ENCODE data around the gene STIL. TPM values are rescaled to one million over a fixed set of nuclear protein-coding genes. Genes with fewer than 3 reads are reported as not detected.

The STIL gene
- total RNA-seq, 2 experiments from 2014 or later = 44.0 to 51.3 TPM

GRCh38 chr1:47252369-47252768 is 61.6 kb downstream of the STIL start:
- Mint-ChIP-seq H3K36me3 (ENCODE audit: low read depth) (peaks cover 40% of the 10 kb centered on the region), H3K4me3 (no peak overlapping the region), H3K27ac (no peak overlapping the region), H3K27me3 (no peaks in the 10 kb centered on the region), H3K4me1 (no peaks in the 10 kb centered on the region), H3K9me3 (no peaks in the 10 kb centered on the region)
- POLR2A ChIA-PET = no interaction called here
- CTCF ChIA-PET = no interaction called here
- DNase-seq = no peak

- H3K27ac Mint-ChIP-seq = no peak overlapping the region
- no peaks in the 10 kb centered on the region for H3K9me3 Mint-ChIP-seq
- H3K4me1 Mint-ChIP-seq = no peaks in the 10 kb centered on the region
- peaks cover 23% of the 10 kb centered on the region for H3K36me3 Mint-ChIP-seq (ENCODE audit: low read depth)
- no peak for DNase-seq
- POLR2A ChIA-PET = no interaction called here
- H3K27me3 Mint-ChIP-seq = peaks cover 4% of the 10 kb centered on the region
- no peak overlapping the region for H3K4me3 Mint-ChIP-seq
- CTCF ChIA-PET = no interaction called here
These were observed 64.2 kb downstream of the STIL start for GRCh38 chr1:47249755-47250154.

- ChIA-PET CTCF (interaction anchor here (1.2 to 1.4 kb wide), 2 partner anchors 19 to 65 kb away, joined by 3 to 4 read pairs; no protein-coding TSS in a partner anchor), POLR2A (no interaction called here)
- H3K9me3 Mint-ChIP-seq = no peaks in the 10 kb centered on the region
These were observed 69.5 kb downstream of the STIL start for GRCh38 chr1:47244339-47244862.

GRCh38 chr1:47243910-47244309 is 70.0 kb downstream of the STIL start:
- POLR2A ChIA-PET = no interaction called here
- CTCF ChIA-PET = interaction anchor here (1.2 to 1.4 kb wide), 2 partner anchors 19 to 65 kb away, joined by 3 to 4 read pairs; no protein-coding TSS in a partner anchor
- H3K27me3 Mint-ChIP-seq = peaks cover 26% of the 10 kb centered on the region
- H3K4me1 Mint-ChIP-seq = peaks cover 9% of the 10 kb centered on the region
- no peaks in the 10 kb centered on the region for H3K9me3 Mint-ChIP-seq
- peaks cover 2% of the 10 kb centered on the region for H3K36me3 Mint-ChIP-seq (ENCODE audit: low read depth)
- no peak overlapping the region for H3K4me3 Mint-ChIP-seq
- no peak for DNase-seq
- no peak overlapping the region for H3K27ac Mint-ChIP-seq

More at GRCh38 chr1:47244339-47244862, 69.5 kb downstream of the STIL start:
- Mint-ChIP-seq H3K4me1 (peaks cover 4% of the 10 kb centered on the region), H3K36me3 (ENCODE audit: low read depth) (peaks cover 4% of the 10 kb centered on the region), H3K27me3 (peaks cover 23% of the 10 kb centered on the region), H3K27ac (no peak overlapping the region), H3K4me3 (no peak overlapping the region)
- no peak for DNase-seq

GRCh38 chr1:47241114-47242113 is 72.5 kb downstream of the STIL start:
- ChIA-PET CTCF (interaction anchor here (2.2 kb wide), 1 partner anchor 21 kb away, joined by 9 read pairs; no protein-coding TSS in a partner anchor), POLR2A (no interaction called here)
- H3K27ac Mint-ChIP-seq = no peak overlapping the region
- peaks cover 16% of the 10 kb centered on the region for H3K4me1 Mint-ChIP-seq
- no peak for DNase-seq
- H3K27me3 Mint-ChIP-seq = peaks cover 37% of the 10 kb centered on the region
- no peaks in the 10 kb centered on the region for H3K9me3 Mint-ChIP-seq
- no peaks in the 10 kb centered on the region for H3K36me3 Mint-ChIP-seq (ENCODE audit: low read depth)
- no peak overlapping the region for H3K4me3 Mint-ChIP-seq

GRCh38 chr1:47238935-47239592 is 74.9 kb downstream of the STIL start:
- Mint-ChIP-seq H3K36me3 (ENCODE audit: low read depth) (no peaks in the 10 kb centered on the region), H3K9me3 (no peaks in the 10 kb centered on the region), H3K27ac (no peak overlapping the region), H3K4me1 (peaks cover 19% of the 10 kb centered on the region), H3K27me3 (peaks cover 45% of the 10 kb centered on the region), H3K4me3 (no peak overlapping the region)
- ChIA-PET CTCF (no interaction called here), POLR2A (no interaction called here)
- DNase-seq = no peak

- Mint-ChIP-seq H3K27me3 (peaks cover 62% of the 10 kb centered on the region), H3K36me3 (ENCODE audit: low read depth) (no peaks in the 10 kb centered on the region), H3K27ac (no peak overlapping the region), H3K9me3 (no peaks in the 10 kb centered on the region), H3K4me3 (no peak overlapping the region), H3K4me1 (peaks cover 30% of the 10 kb centered on the region)
- ChIA-PET CTCF (interaction anchor here (0.9 to 1.2 kb wide), 3 partner anchors 10 to 28 kb away, joined by 3 to 5 read pairs (median 3); no protein-coding TSS in a partner anchor), POLR2A (no interaction called here)
- no peak for DNase-seq
These were observed 78.1 kb downstream of the STIL start for GRCh38 chr1:47235806-47236205.

- ChIA-PET CTCF (interaction anchor here (1.1 to 1.2 kb wide), 3 partner anchors 11 to 28 kb away, joined by 3 read pairs; no protein-coding TSS in a partner anchor), POLR2A (no interaction called here)
- Mint-ChIP-seq H3K27ac (no peak overlapping the region), H3K27me3 (peaks cover 67% of the 10 kb centered on the region), H3K4me1 (peaks cover 33% of the 10 kb centered on the region), H3K4me3 (no peak overlapping the region), H3K9me3 (no peaks in the 10 kb centered on the region), H3K36me3 (ENCODE audit: low read depth) (no peaks in the 10 kb centered on the region)
- DNase-seq = no peak
These were observed 78.7 kb downstream of the STIL start for GRCh38 chr1:47235241-47235681.

GRCh38 chr1:47233186-47233585 is 80.8 kb downstream of the STIL start:
- ChIA-PET CTCF (interaction anchor here (0.6 to 0.9 kb wide), 2 partner anchors 204 to 344 kb away, joined by 3 read pairs; partner anchors contain the start of gene FOXD2), POLR2A (no interaction called here)
- Mint-ChIP-seq H3K4me1 (peaks cover 32% of the 10 kb centered on the region), H3K9me3 (no peaks in the 10 kb centered on the region), H3K27me3 (peaks cover 84% of the 10 kb centered on the region), H3K4me3 (no peak overlapping the region), H3K27ac (no peak overlapping the region), H3K36me3 (ENCODE audit: low read depth) (no peaks in the 10 kb centered on the region)
- DNase-seq = no peak

GRCh38 chr1:47232187-47232874 is 81.6 kb downstream of the STIL start, which contains the start of gene TAL1:
TSS of gene TAL1 (minus strand) at chr1:47232225. CDS start at chr1:47225888, 6,337 bp downstream.
- Mint-ChIP-seq H3K27ac (peak within 1 kb of the TSS; percentile 71), H3K36me3 (ENCODE audit: low read depth) (no peaks in the 10 kb centered on the region), H3K4me3 (peak within 1 kb of the TSS; percentile 42), H3K27me3 (peaks cover 85% of the 10 kb centered on the region), H3K4me1 (peaks cover 28% of the 10 kb centered on the region), H3K9me3 (no peaks in the 10 kb centered on the region)
- CTCF ChIA-PET = interaction anchor here (0.9 kb wide), 1 partner anchor 205 kb away, joined by 3 read pairs; the partner anchor contains the start of gene FOXD2
- POLR2A ChIA-PET = no interaction called here
- no peak for DNase-seq

- ChIA-PET CTCF (no interaction called here), POLR2A (no interaction called here)
- Mint-ChIP-seq H3K4me3 (peak overlapping the region; percentile 42), H3K36me3 (ENCODE audit: low read depth) (no peaks in the 10 kb centered on the region), H3K27ac (peak overlapping the region; percentile 10), H3K9me3 (no peaks in the 10 kb centered on the region), H3K4me1 (peaks cover 28% of the 10 kb centered on the region), H3K27me3 (peaks cover 90% of the 10 kb centered on the region)
- DNase-seq = no peak
These were observed 82.4 kb downstream of the STIL start for GRCh38 chr1:47231301-47232186.
